ENCODE results near the gene ABHD11. TPM values are rescaled to one million over a fixed set of nuclear protein-coding genes. Genes with fewer than 3 reads are reported as not detected.

The ABHD11 gene
- total and polyA plus RNA-seq, 2 of the 4 experiments (the other 2 are of a cell fraction) = 13.4 to 19.9 TPM

DNA sequence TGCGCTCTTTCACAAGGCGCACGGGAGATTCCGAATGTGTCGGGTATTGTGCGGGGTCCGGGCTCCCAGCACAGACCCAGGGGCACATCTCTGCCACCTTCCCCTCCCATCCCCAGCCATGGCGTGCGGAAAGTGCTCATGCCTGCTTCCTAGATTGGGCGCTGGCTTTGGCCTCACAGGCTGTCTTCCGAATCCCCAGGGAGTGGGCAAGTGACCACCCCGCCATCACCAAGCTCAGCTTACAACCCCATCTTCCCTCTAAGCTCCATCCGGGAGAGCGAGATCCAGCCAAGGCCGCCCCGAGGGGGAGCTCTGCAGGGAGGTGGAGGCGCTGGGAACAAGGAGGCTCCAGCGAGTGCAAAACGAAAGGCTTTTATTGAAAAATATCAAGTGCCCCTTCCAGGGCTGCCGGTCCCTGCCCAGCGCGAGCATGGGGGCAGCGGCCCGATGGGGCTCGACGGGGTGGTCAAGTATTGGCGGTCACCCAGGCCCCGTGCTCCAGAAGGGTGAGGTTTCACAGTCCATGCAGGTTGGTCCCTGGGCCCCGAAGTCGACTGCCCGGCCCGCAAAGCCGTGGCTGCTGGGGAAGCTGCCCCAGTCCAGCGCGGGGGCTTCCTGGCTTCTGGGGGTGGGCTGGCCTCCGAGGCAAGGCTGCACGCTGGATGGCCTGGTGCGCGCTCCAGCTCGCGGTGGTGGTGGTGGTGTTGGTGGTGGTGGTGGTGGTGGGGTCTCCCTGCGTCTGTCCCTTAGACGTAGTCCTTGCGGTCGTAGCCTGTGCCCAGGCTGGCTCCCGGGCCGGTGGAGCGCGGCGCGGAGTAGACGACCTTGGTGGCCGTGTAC, 30.3 kb upstream of the ABHD11 start:
- Histone ChIP-seq H3K4me1 (ENCODE audit: control insufficient read depth, insufficient read depth, low read length) (peaks cover 4% of the 10 kb centered on the region; the same call in 1 of the 2 replicates), H3K4me3 (ENCODE audit: insufficient read depth, low read depth, low read length) (no peak overlapping the region), H3K23ac (ENCODE audit: low read depth, low read length) (no peak overlapping the region), H3K18ac (ENCODE audit: low read depth, low read length) (no peak overlapping the region), H3K36me3 (ENCODE audit: control insufficient read depth, insufficient read depth, low read length) (no peaks in the 10 kb centered on the region), H2BK120ac (ENCODE audit: low read depth, low read length) (no peak overlapping the region), H2AFZ (replicated peaks; ENCODE audit: low read length, poor library complexity) (no peak overlapping the region), H3K27ac (ENCODE audit: insufficient read depth, low read length) (no peak overlapping the region), H3K14ac (replicated peaks; ENCODE audit: low read depth, low read length) (no peak overlapping the region), H4K91ac (ENCODE audit: insufficient read depth, low read depth, low read length) (no peak overlapping the region), H2BK5ac (ENCODE audit: low read depth, low read length, poor library complexity, severe bottlenecking) (no peak overlapping the region), H3K56ac (ENCODE audit: extremely low read depth, insufficient read depth, low read length) (no peak overlapping the region), H3K9me1 (ENCODE audit: insufficient read depth, low read length) (no peaks in the 10 kb centered on the region), H3K4ac (ENCODE audit: low read depth, low read length) (no peak overlapping the region), H3K27me3 (ENCODE audit: control insufficient read depth, insufficient read depth, low read length) (peaks cover 37% of the 10 kb centered on the region), H3K9me3 (ENCODE audit: control insufficient read depth, insufficient read depth, low read length) (no peaks in the 10 kb centered on the region; the same call in 1 of the 2 replicates), H2BK15ac (ENCODE audit: low read depth, low read length) (no peak overlapping the region), H3K9ac (ENCODE audit: low read depth, low read length) (no peak overlapping the region), H3K4me2 (ENCODE audit: low read depth, low read length) (no peak overlapping the region), H3K79me1 (ENCODE audit: low read depth in 1 of 2, low read length in 2 of 2) (no peaks in the 10 kb centered on the region), H2AK9ac (replicated peaks; ENCODE audit: low read depth, low read length, poor library complexity) (no peak overlapping the region), H4K8ac (ENCODE audit: low read depth in 2 of 2, low read length in 2 of 2) (no peak overlapping the region), H2AK5ac (ENCODE audit: low read depth, low read length) (no peak overlapping the region), H4K20me1 (ENCODE audit: insufficient read depth, low read length) (no peaks in the 10 kb centered on the region), H4K5ac (ENCODE audit: low read depth, low read length) (no peak overlapping the region), H2BK20ac (ENCODE audit: low read depth, low read length) (no peak overlapping the region)
- intact Hi-C loops (cut with micrococcal nuclease) (no loop called here), in situ Hi-C loops (cut with MboI; ENCODE audit: low sequenced_read_pairs) (no loop called here), dilution Hi-C loops (cut with HindIII; ENCODE audit: low sequenced_read_pairs, unreplicated experiment) (no loop called here)
- ATAC-seq (ENCODE audit: low read depth) (0 out of 2 replicates have a peak, but pooled peaks have one; percentile 15), DNase-seq (no peak)
- 44% methylated on average over 17 of the region's 53 CpGs; no CpG with 5 or more reads in 1 of the 2 experiments for WGBS, 2 experiments (ENCODE audit: extremely low coverage in 2 of 2, insufficient read length in 1 of 2)
- CTCF ChIA-PET = no interaction called here
- BruUV-seq (replicated peaks) = no TSS peak
- POLR2A ChIA-PET (ENCODE audit: unreplicated experiment) = no interaction called here
- TF ChIP-seq RCOR1 (IDR thresholded peaks at IDR 0.05; ENCODE audit: insufficient replicate concordance, low read length) (no peak), RFX5 (IDR thresholded peaks at IDR 0.05; ENCODE audit: low read depth, low read length) (no peak), MAZ (IDR thresholded peaks at IDR 0.05; ENCODE audit: borderline replicate concordance, low read depth, low read length) (no peak), USF2 (IDR thresholded peaks at IDR 0.05; ENCODE audit: low read depth, low read length) (no peak), POLR2A (IDR thresholded peaks at IDR 0.05; ENCODE audit: low read depth, low read length) (no peak), CEBPB (IDR thresholded peaks at IDR 0.05; ENCODE audit: low read depth, low read length) (no peak), BHLHE40 (IDR thresholded peaks at IDR 0.05; ENCODE audit: low read depth, low read length) (no peak), CHD1 (IDR thresholded peaks at IDR 0.05; ENCODE audit: low read depth, low read length) (no peak), SMC3 (IDR thresholded peaks at IDR 0.05; ENCODE audit: low read depth, low read length) (no peak), MAFK (IDR thresholded peaks at IDR 0.05; ENCODE audit: low read depth, low read length) (no peak), NFE2L2 (IDR thresholded peaks at IDR 0.05; ENCODE audit: low read depth, low read length) (no peak), MXI1 (IDR thresholded peaks at IDR 0.05; ENCODE audit: borderline replicate concordance, low read depth, low read length) (no peak), RAD21 (IDR thresholded peaks at IDR 0.05; ENCODE audit: low read length) (no peak), CTCF (conservative IDR thresholded peaks at IDR 0.05; ENCODE audit: low read depth, low read length) (no peak), ELK1 (IDR thresholded peaks at IDR 0.05; ENCODE audit: borderline replicate concordance, low read depth, low read length) (no peak)

Data from IMR-90 (cell line).